Adrenal gland (tissue), 5 donors: Measurements from ENCODE around the gene SPOCK1.

Experiments
- POLR2A ChIP-seq, 2 donors: fragments of 450-650 bp; IDR thresholded peaks; one replicate each; pipeline ENCODE4 v1.6.1; 2017; ENCODE audit warnings: antibody characterized with exemption in 2 of 2, mild to moderate bottlenecking in 2 of 2, moderate library complexity in 1 of 2
- TF ChIP-seq, protein P1 (sequence below), 6 experiments: fragments of 450-650 bp in 4 of 6; fragments of 200-600 bp in 2 of 6; sonication (generic) in 1 of 6; IDR thresholded peaks; 1 replicate in 5 of 6; 2 replicates in 1 of 6; pipeline versions ENCODE4 v1.5.1 to v1.8.0; 2016 to 2021; ENCODE audit warnings: antibody characterized with exemption in 6 of 6, mild to moderate bottlenecking in 2 of 6, moderate library complexity in 1 of 6
- donor health status: DM: no; HTN: no; CAD: no.

DNA sequence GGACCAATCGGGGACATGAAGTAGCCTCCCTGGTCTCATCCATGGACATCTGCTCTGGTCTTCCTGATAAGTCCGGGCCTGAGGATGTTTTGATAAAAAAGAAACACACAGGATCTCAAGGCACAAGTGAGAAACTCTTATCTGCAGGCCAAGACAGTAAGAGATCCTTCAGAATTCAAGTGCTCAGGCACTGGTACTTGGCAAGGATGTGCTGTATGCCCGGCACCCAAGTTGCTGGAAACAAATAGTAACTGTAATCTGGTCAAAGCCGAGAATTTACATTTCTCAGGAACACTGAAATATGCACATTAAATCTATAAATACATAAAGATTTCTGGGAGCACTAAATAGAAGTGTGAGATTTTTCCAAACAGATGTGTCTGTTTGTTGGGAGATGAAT, 165.7 kb downstream of the SPOCK1 start:
- TF ChIP-seq, protein P1, sequence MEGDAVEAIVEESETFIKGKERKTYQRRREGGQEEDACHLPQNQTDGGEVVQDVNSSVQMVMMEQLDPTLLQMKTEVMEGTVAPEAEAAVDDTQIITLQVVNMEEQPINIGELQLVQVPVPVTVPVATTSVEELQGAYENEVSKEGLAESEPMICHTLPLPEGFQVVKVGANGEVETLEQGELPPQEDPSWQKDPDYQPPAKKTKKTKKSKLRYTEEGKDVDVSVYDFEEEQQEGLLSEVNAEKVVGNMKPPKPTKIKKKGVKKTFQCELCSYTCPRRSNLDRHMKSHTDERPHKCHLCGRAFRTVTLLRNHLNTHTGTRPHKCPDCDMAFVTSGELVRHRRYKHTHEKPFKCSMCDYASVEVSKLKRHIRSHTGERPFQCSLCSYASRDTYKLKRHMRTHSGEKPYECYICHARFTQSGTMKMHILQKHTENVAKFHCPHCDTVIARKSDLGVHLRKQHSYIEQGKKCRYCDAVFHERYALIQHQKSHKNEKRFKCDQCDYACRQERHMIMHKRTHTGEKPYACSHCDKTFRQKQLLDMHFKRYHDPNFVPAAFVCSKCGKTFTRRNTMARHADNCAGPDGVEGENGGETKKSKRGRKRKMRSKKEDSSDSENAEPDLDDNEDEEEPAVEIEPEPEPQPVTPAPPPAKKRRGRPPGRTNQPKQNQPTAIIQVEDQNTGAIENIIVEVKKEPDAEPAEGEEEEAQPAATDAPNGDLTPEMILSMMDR (IDR thresholded peaks at IDR 0.05), result no peak
- TF ChIP-seq POLR2A (IDR thresholded peaks at IDR 0.05), result no peak
